GM23338 (cell line): ENCODE results near the gene VPS16. TPM values are rescaled to one million over a fixed set of nuclear protein-coding genes. Genes with fewer than 3 reads are reported as not detected.

Source experiments
- ATAC-seq: fragments of 200-7000 bp; cut with Tn5 transposase; 3 replicates; pipeline ENCODE4 v1.9.1; 2020
- DNase-seq: peaks from one replicate; pipeline ENCODE4 v3.0.0-alpha.2; 2015; ENCODE audit warnings: low spot score
- H2AFZ ChIP-seq: fragments of 200-600 bp; sonication (generic); 2 replicates; pipeline ENCODE4 v1.8.0; 2016; ENCODE audit warnings: antibody characterized with exemption, mild to moderate bottlenecking, moderate library complexity
- H3F3A ChIP-seq: fragments of 200-600 bp; sonication (generic); replicated peaks from 2 replicates; pipeline ENCODE4 v1.8.0; 2017; ENCODE audit warnings: antibody characterized with exemption, mixed run types, low read depth
- H3K27ac ChIP-seq: fragments of 200-600 bp; sonication (generic); 2 replicates; pipeline ENCODE4 v1.6.1; 2016; ENCODE audit warnings: low read depth
- H3K27me3 ChIP-seq: fragments of 200-600 bp; sonication (generic); 2 replicates; pipeline ENCODE4 v1.8.0; 2016; ENCODE audit warnings: mild to moderate bottlenecking, mixed run types, moderate library complexity; ENCODE audit not compliant: insufficient read depth
- H3K36me3 ChIP-seq: fragments of 200-600 bp; sonication (generic); 2 replicates; pipeline ENCODE4 v1.8.0; 2016; ENCODE audit warnings: mild to moderate bottlenecking; ENCODE audit not compliant: insufficient read depth
- H3K4me1 ChIP-seq: fragments of 200-600 bp; sonication (generic); 2 replicates; pipeline ENCODE4 v1.8.0; 2016; ENCODE audit warnings: mild to moderate bottlenecking, moderate library complexity; ENCODE audit not compliant: insufficient read depth
- H3K4me2 ChIP-seq: fragments of 200-600 bp; sonication (generic); 2 replicates; pipeline ENCODE4 v1.7.1; 2017; ENCODE audit warnings: mixed run types
- H3K4me3 ChIP-seq: fragments of 200-600 bp; sonication (generic); 2 replicates; pipeline ENCODE4 v1.6.1; 2016; ENCODE audit warnings: mixed run types
- H3K79me2 ChIP-seq: fragments of 200-600 bp; sonication (generic); replicated peaks from 2 replicates; pipeline ENCODE4 v1.8.0; 2017; ENCODE audit warnings: mild to moderate bottlenecking; ENCODE audit not compliant: insufficient read depth
- H3K9me2 ChIP-seq: fragments of 200-600 bp; sonication (generic); 2 replicates; pipeline ENCODE4 v1.8.0; 2017; ENCODE audit not compliant: insufficient read depth
- H4K20me1 ChIP-seq: fragments of 200-600 bp; sonication (generic); replicated peaks from 2 replicates; pipeline ENCODE4 v1.8.0; 2017; ENCODE audit warnings: mild to moderate bottlenecking; ENCODE audit not compliant: insufficient read depth
- H3K27ac Mint-ChIP-seq: 2 replicates; pipeline ENCODE4 v1.8.0; 2020; ENCODE audit warnings: inconsistent platforms, mild to moderate bottlenecking, moderate library complexity, mixed read lengths
- H3K27me3 Mint-ChIP-seq: 3 replicates; pipeline ENCODE4 v1.8.0; 2022; ENCODE audit warnings: low read depth, mild to moderate bottlenecking, moderate library complexity, mixed read lengths, inconsistent platforms; ENCODE audit not compliant: insufficient read depth, poor library complexity
- H3K36me3 Mint-ChIP-seq: 3 replicates; pipeline ENCODE4 v1.8.0; 2021; ENCODE audit warnings: low read depth, mild to moderate bottlenecking, inconsistent platforms, moderate library complexity, mixed read lengths
- H3K4me1 Mint-ChIP-seq: 3 replicates; pipeline ENCODE4 v1.8.0; 2020; ENCODE audit warnings: mild to moderate bottlenecking, inconsistent platforms, mixed read lengths
- H3K4me3 Mint-ChIP-seq: 3 replicates; pipeline ENCODE4 v1.8.0; 2021; ENCODE audit warnings: moderate library complexity, mild to moderate bottlenecking, inconsistent platforms, mixed read lengths
- H3K9me3 Mint-ChIP-seq: 3 replicates; pipeline ENCODE4 v1.8.0; 2020; ENCODE audit warnings: moderate library complexity, mild to moderate bottlenecking, inconsistent platforms, mixed read lengths
- CREB1 ChIP-seq: fragments of 250-450 bp; sonication (Bioruptor Pico); IDR thresholded peaks from 2 replicates; pipeline ENCODE4 v1.5.0; 2020; ENCODE audit warnings: low read depth, mild to moderate bottlenecking, moderate library complexity
- CTCF ChIP-seq, 2 experiments: fragments of 200-600 bp in 1 of 2; sonication (generic) in 1 of 2; conservative IDR thresholded peaks; 2 replicates each; pipeline versions ENCODE4 v1.5.1 to v1.6.1; 2016 to 2017; ENCODE audit warnings: antibody characterized with exemption in 2 of 2, low read depth in 2 of 2, mild to moderate bottlenecking in 2 of 2, moderate library complexity in 1 of 2
- EZH2 ChIP-seq: fragments of 200-600 bp; sonication (generic); IDR thresholded peaks from one replicate; pipeline ENCODE4 v1.8.0; 2017; ENCODE audit warnings: antibody characterized with exemption, mild to moderate bottlenecking, low read depth; ENCODE audit not compliant: unreplicated experiment
- EZH2phosphoT487 ChIP-seq: fragments of 200-600 bp; sonication (generic); IDR thresholded peaks from one replicate; pipeline ENCODE4 v1.8.1; 2018; ENCODE audit warnings: antibody characterized with exemption; ENCODE audit not compliant: unreplicated experiment
- NANOG ChIP-seq: IDR thresholded peaks from 2 replicates; pipeline ENCODE4 v1.6.1; 2016; ENCODE audit warnings: antibody characterized with exemption, borderline replicate concordance
- POLR2AphosphoS5 ChIP-seq: IDR thresholded peaks from 2 replicates; pipeline ENCODE4 v1.6.1; 2016; ENCODE audit warnings: antibody characterized with exemption, low read depth
- REST ChIP-seq: IDR thresholded peaks from one replicate; pipeline ENCODE4 v1.6.1; 2018; ENCODE audit warnings: antibody characterized with exemption; ENCODE audit not compliant: unreplicated experiment
- ZNF114 ChIP-seq: fragments of 250-450 bp; sonication (Bioruptor Pico); IDR thresholded peaks from 2 replicates; pipeline ENCODE4 v1.5.0; 2020; ENCODE audit warnings: mild to moderate bottlenecking, moderate library complexity
- ZNF331 ChIP-seq: fragments of 250-450 bp; sonication (Bioruptor Pico); IDR thresholded peaks from 2 replicates; pipeline ENCODE4 v1.5.0; 2020; ENCODE audit warnings: low read depth, mild to moderate bottlenecking, moderate library complexity
- ZNF462 ChIP-seq: fragments of 250-450 bp; sonication (Bioruptor Pico); IDR thresholded peaks from 2 replicates; pipeline ENCODE4 v1.5.0; 2020; ENCODE audit warnings: mild to moderate bottlenecking, moderate library complexity
- polyA plus RNA-seq: library from polyadenylated mRNA; unstranded; fragments of >200 nt; fragmentation: Nextera tagmentation; extraction: Ambion mirVana; gene quantifications from 2 replicates; pipeline ENCODE4 v1.2.1, GENCODE V29; 2016
- total RNA-seq: library from RNA; depleted of rRNA; stranded (reverse); fragments of >200 nt; shearing (Covaris generic); gene quantifications from 2 replicates; pipeline ENCODE4 v1.2.3, GENCODE V29; 2014

The VPS16 gene
- total and polyA plus RNA-seq, 2 experiments from 2014 or later: 11.2 to 17.7 TPM

GRCh38 chr20:2889797-2890196, 49.3 kb downstream of the VPS16 start:
- no peak overlapping the region for H3K27ac ChIP-seq
- H3K4me2 ChIP-seq: no peak overlapping the region
- no peaks in the 10 kb centered on the region for H3K27me3 ChIP-seq
- ATAC-seq: no peak
- Mint-ChIP-seq H3K27me3 (no peaks in the 10 kb centered on the region), H3K9me3 (no peaks in the 10 kb centered on the region), H3K27ac (no peak overlapping the region), H3K4me3 (no peak overlapping the region), H3K36me3 (no peaks in the 10 kb centered on the region; the same call in 2 of the 3 replicates), H3K4me1 (no peaks in the 10 kb centered on the region; the same call in 2 of the 3 replicates)
- peaks cover 47% of the 10 kb centered on the region for H4K20me1 ChIP-seq
- H2AFZ ChIP-seq: no peak overlapping the region
- H3F3A ChIP-seq: no peaks in the 10 kb centered on the region
- H3K79me2 ChIP-seq: peaks cover 99% of the 10 kb centered on the region
- TF ChIP-seq ZNF331 (CRISPR knock-in tag) (no peak), POLR2AphosphoS5 (no peak)
- H3K4me1 ChIP-seq: no peaks in the 10 kb centered on the region
- H3K9me2 ChIP-seq: no peaks in the 10 kb centered on the region
- no peak overlapping the region for H3K4me3 ChIP-seq
- DNase-seq: no peak
- H3K36me3 ChIP-seq: no peaks in the 10 kb centered on the region

- peaks cover 2% of the 10 kb centered on the region; the same call in 2 of the 3 replicates for H3K36me3 Mint-ChIP-seq
- Histone ChIP-seq H3K4me1 (no peaks in the 10 kb centered on the region), H3K36me3 (no peaks in the 10 kb centered on the region), H3F3A (no peaks in the 10 kb centered on the region), H3K4me2 (no peak overlapping the region), H3K9me2 (no peaks in the 10 kb centered on the region), H2AFZ (no peak overlapping the region), H3K79me2 (peaks cover 99% of the 10 kb centered on the region), H3K27ac (no peak overlapping the region), H3K27me3 (no peaks in the 10 kb centered on the region), H4K20me1 (peaks cover 42% of the 10 kb centered on the region), H3K4me3 (no peak overlapping the region)
- no peak overlapping the region for H3K27ac Mint-ChIP-seq
- H3K27me3 Mint-ChIP-seq: no peaks in the 10 kb centered on the region
- no peak for ATAC-seq
- no peaks in the 10 kb centered on the region for H3K9me3 Mint-ChIP-seq
- no peak for DNase-seq
- H3K4me1 Mint-ChIP-seq: no peaks in the 10 kb centered on the region; the same call in 2 of the 3 replicates
- H3K4me3 Mint-ChIP-seq: no peak overlapping the region
- TF ChIP-seq NANOG (no peak), CREB1 (no peak), EZH2phosphoT487 (no peak), ZNF331 (CRISPR knock-in tag) (no peak), REST (no peak), ZNF462 (no peak), EZH2 (no peak), POLR2AphosphoS5 (no peak), ZNF114 (CRISPR knock-in tag) (no peak), CTCF (conservative IDR thresholded peaks at IDR 0.05; ENCODE audit: low read depth in 2 of 2) (no peak)
These were observed 50.2 kb downstream of the VPS16 start for GRCh38 chr20:2890742-2891141.
